IgD-negative memory B cell (primary cell): ENCODE measurements around the gene STRC. TPM values are rescaled to one million over a fixed set of nuclear protein-coding genes. Genes with fewer than 3 reads are reported as not detected.
"Not testable (repeated sequence)": the region's sequence is repeated elsewhere in the genome, so short reads cannot be mapped to it uniquely, and the experiment has no call there.

Source experiments
- H3K27ac Mint-ChIP-seq, 3 donors: one replicate each; pipeline ENCODE4 v1.8.0; 2020 to 2022; ENCODE audit warnings: mild to moderate bottlenecking in 3 of 3, mixed read lengths in 3 of 3, moderate library complexity in 1 of 3
- H3K27me3 Mint-ChIP-seq: one replicate; pipeline ENCODE4 v1.8.0; 2021; ENCODE audit warnings: mixed read lengths
- H3K36me3 Mint-ChIP-seq: one replicate; pipeline ENCODE4 v1.8.0; 2020; ENCODE audit warnings: mild to moderate bottlenecking, mixed read lengths
- H3K4me1 Mint-ChIP-seq, 3 donors: one replicate each; pipeline ENCODE4 v1.8.0; 2020 to 2022; ENCODE audit warnings: mixed read lengths in 3 of 3, mild to moderate bottlenecking in 1 of 3
- H3K4me3 Mint-ChIP-seq, 4 donors: one replicate each; pipeline ENCODE4 v1.8.0; 2020 to 2022; ENCODE audit warnings: mild to moderate bottlenecking in 4 of 4, mixed read lengths in 4 of 4, moderate library complexity in 3 of 4
- H3K9me3 Mint-ChIP-seq, 3 donors: one replicate each; pipeline ENCODE4 v1.8.0; 2020 to 2021; ENCODE audit warnings: mixed read lengths in 3 of 3, mild to moderate bottlenecking in 1 of 3
- polyA plus RNA-seq: library from polyadenylated mRNA; unstranded; fragments of 300-500 nt; fragmentation: Illumina TruSeq; gene quantifications from one replicate; pipeline ENCODE4 v1.2.3, GENCODE V29; 2021

Gene STRC
- polyA plus RNA-seq, 1 donor from 2014 or later: not detected

DNA sequence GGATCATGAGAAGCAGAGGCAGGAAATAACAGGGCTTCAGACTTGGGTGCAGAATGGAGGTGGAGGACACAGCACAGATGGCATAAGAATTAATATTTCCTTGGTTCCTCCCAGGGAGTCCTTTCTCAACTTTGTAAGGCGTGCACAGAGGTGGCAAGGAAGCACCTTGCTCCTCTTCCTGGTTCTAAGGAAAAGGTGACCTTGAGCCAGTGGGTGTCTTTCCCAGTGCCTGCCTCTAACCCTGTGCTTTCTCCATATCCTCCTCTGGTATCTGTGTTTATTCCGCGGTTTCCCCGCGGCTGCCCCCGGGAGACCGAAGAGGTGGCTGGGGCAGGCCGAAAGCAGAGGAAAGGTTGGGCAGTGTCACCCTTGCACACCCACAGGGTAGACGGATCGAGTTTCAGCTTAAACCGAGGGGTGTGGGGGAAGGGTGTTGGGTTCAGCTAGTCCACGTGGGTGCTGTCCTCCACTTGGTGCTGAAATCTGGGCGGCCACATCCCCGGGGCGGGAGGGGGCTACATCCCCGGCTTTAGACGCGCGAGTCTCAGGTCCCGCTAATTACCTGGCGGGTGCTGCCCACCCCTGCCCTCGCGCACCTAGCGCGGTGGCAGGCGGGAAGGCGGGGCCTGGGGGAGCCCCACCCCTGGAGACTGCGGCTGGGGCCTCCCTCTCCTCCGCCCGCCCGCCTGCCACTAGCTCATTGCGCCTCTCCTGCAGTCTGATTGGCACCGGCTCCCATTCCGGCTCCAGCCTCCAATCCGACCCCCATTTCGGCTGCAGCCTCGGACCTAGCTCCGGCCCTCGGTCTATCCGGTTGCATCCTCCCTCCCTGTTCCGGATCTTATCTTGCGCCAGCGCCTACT is 25.0 kb downstream of the STRC start, which contains the start of gene CKMT1B:
Gene CKMT1B (plus strand): TSS at position 700 of the 863 bp plus-strand sequence. CDS start 192 bp downstream, outside the sequence.
- not testable (repeated sequence) for H3K9me3 Mint-ChIP-seq, H3K36me3 Mint-ChIP-seq, H3K4me1 Mint-ChIP-seq, H3K4me3 Mint-ChIP-seq, H3K27me3 Mint-ChIP-seq, H3K27ac Mint-ChIP-seq

DNA sequence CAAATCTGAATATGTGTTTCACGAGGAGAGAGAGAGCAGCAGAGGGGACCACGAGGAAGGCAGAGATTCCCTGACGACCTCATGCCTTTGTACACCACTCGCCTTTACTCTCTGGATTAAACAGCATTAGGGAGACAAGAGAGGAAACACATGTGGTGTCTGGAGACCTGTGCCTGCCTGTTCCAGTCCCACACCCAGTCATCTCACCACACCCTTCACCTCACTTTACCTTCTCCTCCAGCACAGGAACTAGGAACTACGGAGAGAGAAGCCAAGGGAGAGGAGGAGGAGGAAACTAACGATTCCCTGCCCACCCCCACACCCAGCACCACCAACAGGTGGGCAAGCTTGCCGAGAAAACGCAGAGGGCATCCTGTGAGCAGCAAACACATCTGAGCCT is 25.8 kb downstream of the STRC start:
- H3K27me3 Mint-ChIP-seq, H3K4me3 Mint-ChIP-seq, H3K27ac Mint-ChIP-seq, H3K4me1 Mint-ChIP-seq, H3K36me3 Mint-ChIP-seq, H3K9me3 Mint-ChIP-seq: not testable (repeated sequence)

GRCh38 chr15:43589778-43590466 is 28.7 kb downstream of the STRC start, which contains the start of gene PPIP5K1:
Gene PPIP5K1, minus strand, starts transcription at chr15:43590208. Its CDS starts 5,704 bp downstream, at chr15:43584504.
- H3K27ac Mint-ChIP-seq, H3K9me3 Mint-ChIP-seq, H3K27me3 Mint-ChIP-seq, H3K4me1 Mint-ChIP-seq, H3K4me3 Mint-ChIP-seq, H3K36me3 Mint-ChIP-seq: not testable (repeated sequence)

- H3K27ac Mint-ChIP-seq, H3K36me3 Mint-ChIP-seq, H3K27me3 Mint-ChIP-seq, H3K4me1 Mint-ChIP-seq, H3K4me3 Mint-ChIP-seq, H3K9me3 Mint-ChIP-seq: not testable (repeated sequence)
These were observed 44.0 kb downstream of the STRC start for GRCh38 chr15:43574607-43575006.

GRCh38 chr15:43566615-43567014 is 52.0 kb downstream of the STRC start:
- not testable (repeated sequence) for H3K4me3 Mint-ChIP-seq, H3K27ac Mint-ChIP-seq, H3K9me3 Mint-ChIP-seq, H3K27me3 Mint-ChIP-seq, H3K36me3 Mint-ChIP-seq, H3K4me1 Mint-ChIP-seq

DNA sequence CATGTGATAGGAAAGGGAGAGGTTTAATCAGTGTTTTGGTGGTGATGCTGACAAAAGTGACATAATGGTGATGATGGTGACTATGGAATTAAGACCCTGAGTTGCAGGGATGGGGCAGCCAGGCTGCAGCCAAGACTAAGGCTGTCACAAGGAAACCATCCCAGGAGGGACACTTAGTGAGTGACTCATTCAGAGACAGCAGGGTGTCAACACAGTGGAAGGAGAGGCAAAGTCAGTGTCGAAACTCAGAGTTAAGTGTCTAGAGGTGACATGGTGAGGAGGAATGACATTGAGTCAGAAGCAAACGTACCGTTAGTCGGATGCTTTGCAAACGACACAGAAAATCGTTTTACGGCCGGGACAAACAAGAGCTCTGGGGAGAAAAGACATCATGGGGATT is 54.8 kb downstream of the STRC start:
- not testable (repeated sequence) for H3K4me1 Mint-ChIP-seq

GRCh38 chr15:43562753-43563152 is 55.8 kb downstream of the STRC start:
- not testable (repeated sequence) for H3K4me1 Mint-ChIP-seq, H3K36me3 Mint-ChIP-seq, H3K27me3 Mint-ChIP-seq, H3K4me3 Mint-ChIP-seq, H3K27ac Mint-ChIP-seq, H3K9me3 Mint-ChIP-seq

More for the DNA sequence above, 54.8 kb downstream of the STRC start:
- not testable (repeated sequence) for H3K4me3 Mint-ChIP-seq, H3K27me3 Mint-ChIP-seq, H3K9me3 Mint-ChIP-seq, H3K27ac Mint-ChIP-seq, H3K36me3 Mint-ChIP-seq

- Mint-ChIP-seq H3K36me3 (peaks cover 10% of the 10 kb centered on the region), H3K9me3 (no peaks in the 10 kb centered on the region), H3K27me3 (no peaks in the 10 kb centered on the region), H3K4me3 (no peak overlapping the region), H3K27ac (no peak overlapping the region), H3K4me1 (peaks cover 0 to 1% (median 0%) of the 10 kb centered on the region in 3 donors)
These were observed 65.6 kb downstream of the STRC start for GRCh38 chr15:43552986-43553385.

DNA sequence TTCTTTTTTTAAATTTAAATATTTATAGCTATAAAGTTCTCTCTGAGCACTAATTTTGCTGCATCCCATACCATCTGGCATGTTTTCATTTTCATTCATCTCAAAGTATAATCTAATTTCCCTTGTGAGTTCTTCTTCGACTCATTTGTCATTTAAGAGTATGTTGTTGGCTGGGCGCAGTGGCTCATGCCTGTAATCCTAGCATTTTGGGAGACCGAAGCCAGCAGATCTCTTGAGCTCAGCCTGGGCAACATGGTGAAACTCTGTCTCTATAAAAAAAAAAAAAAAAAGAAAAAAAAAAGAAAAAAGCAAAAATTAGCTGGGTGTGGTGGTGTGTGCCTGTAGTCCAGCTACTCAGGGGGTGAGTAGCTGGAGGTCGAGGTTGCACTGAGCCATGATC is 66.3 kb downstream of the STRC start:
- no peak overlapping the region for H3K4me3 Mint-ChIP-seq
- H3K27me3 Mint-ChIP-seq: no peaks in the 10 kb centered on the region
- no peak overlapping the region for H3K27ac Mint-ChIP-seq
- no peaks in the 10 kb centered on the region for H3K4me1 Mint-ChIP-seq
- no peaks in the 10 kb centered on the region for H3K9me3 Mint-ChIP-seq
- peaks cover 16% of the 10 kb centered on the region for H3K36me3 Mint-ChIP-seq

DNA sequence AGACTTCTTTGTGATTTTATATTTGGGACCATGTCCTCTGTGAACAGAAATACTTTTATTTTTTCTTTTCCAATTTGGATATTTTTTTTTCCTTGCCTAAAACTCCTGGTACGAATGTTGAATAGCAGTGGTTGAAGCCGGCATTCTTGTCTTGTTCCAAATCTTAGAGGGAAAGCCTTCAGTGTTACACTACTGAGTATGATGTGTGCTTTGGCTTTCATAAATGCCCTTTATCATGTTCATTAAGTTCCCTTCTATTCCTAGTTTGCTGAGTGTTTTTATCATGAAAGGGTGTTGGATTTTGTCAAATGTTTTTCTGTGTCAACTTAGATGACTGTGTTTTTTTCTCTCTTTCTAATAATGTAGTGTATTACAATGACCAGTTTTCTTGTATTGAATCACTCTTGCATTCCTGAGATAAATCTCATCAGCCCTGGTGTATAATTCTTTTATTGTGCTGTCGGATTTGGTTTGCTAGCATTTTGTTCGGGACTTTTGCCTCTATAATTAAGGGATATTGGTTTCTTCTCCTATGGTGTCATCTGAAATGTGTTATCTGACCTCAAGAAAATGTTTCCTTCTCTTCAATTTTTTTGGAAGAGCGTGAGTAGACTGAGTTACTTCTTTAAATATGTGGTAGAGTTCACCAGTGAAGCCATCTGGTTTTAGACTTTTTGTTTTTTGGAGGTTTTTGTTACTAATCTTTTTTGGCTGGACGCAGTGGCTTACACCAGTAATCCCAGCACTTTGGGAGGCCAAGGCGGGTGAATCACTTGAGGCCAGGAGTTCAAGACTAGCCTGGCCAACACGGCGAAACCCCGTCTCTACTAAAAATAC is 67.9 kb downstream of the STRC start:
- peaks cover 24% of the 10 kb centered on the region for H3K36me3 Mint-ChIP-seq
- H3K9me3 Mint-ChIP-seq: no peaks in the 10 kb centered on the region
- H3K27me3 Mint-ChIP-seq: no peaks in the 10 kb centered on the region
- H3K27ac Mint-ChIP-seq: no peak overlapping the region
- H3K4me3 Mint-ChIP-seq: no peak overlapping the region
- no peaks in the 10 kb centered on the region for H3K4me1 Mint-ChIP-seq

Other genes with a start within 250 kb of the STRC start
- 8.2 TPM for gene ZSCAN29, start 247.8 kb downstream of the STRC start, polyA plus RNA-seq
- 19.8 TPM for gene TUBGCP4, start 247.7 kb downstream of the STRC start, polyA plus RNA-seq
- gene TP53BP1, start 125.6 kb downstream of the STRC start, polyA plus RNA-seq: 10.7 TPM
- gene MAP1A, start 101.2 kb downstream of the STRC start, polyA plus RNA-seq: not detected
- 12.9 TPM for gene PPIP5K1, start 28.6 kb downstream of the STRC start, polyA plus RNA-seq
- gene CKMT1B, start 24.8 kb downstream of the STRC start, polyA plus RNA-seq: not detected
- gene CATSPER2, start 30.0 kb upstream of the STRC start, polyA plus RNA-seq: 3.2 TPM
- gene CKMT1A, start 75.1 kb upstream of the STRC start, polyA plus RNA-seq: not detected
- 248 TPM for gene PDIA3, start 127.6 kb upstream of the STRC start, polyA plus RNA-seq
- gene ELL3, start 158.2 kb upstream of the STRC start, polyA plus RNA-seq: 9.3 TPM
- 1,765 TPM for gene SERF2, start 173.5 kb upstream of the STRC start, polyA plus RNA-seq
- gene SERINC4, start 181.4 kb upstream of the STRC start, polyA plus RNA-seq: 1.1 TPM
- gene HYPK, start 181.8 kb upstream of the STRC start, polyA plus RNA-seq: 7.8 TPM
- 10.9 TPM for gene MFAP1, start 205.9 kb upstream of the STRC start, polyA plus RNA-seq
- gene WDR76, start 208.2 kb upstream of the STRC start, polyA plus RNA-seq: 6.8 TPM